Tibial nerve (tissue), 3 donors: ENCODE results near the gene INPP4A.

ENCODE experiments used
- CTCF ChIP-seq, 5 experiments: fragments of 200-600 bp in 3 of 5; fragments of 450-650 bp in 2 of 5; sonication (generic) in 3 of 5; IDR thresholded peaks; one replicate each; pipeline ENCODE4 v1.5.1; 2016 to 2019; ENCODE audit warnings: antibody characterized with exemption in 5 of 5, mild to moderate bottlenecking in 3 of 5, moderate library complexity in 2 of 5
- POLR2A ChIP-seq, 2 donors: fragments of 450-650 bp; IDR thresholded peaks; one replicate each; pipeline ENCODE4 v1.6.1; 2017; ENCODE audit warnings: antibody characterized with exemption in 2 of 2, mild to moderate bottlenecking in 2 of 2, moderate library complexity in 2 of 2

GRCh38 chr2:98432145-98432544, 12.5 kb upstream of the INPP4A start:
- TF ChIP-seq CTCF (IDR thresholded peaks at IDR 0.05) (no peak), POLR2A (IDR thresholded peaks at IDR 0.05) (no peak)
